SK-N-MC (cell line): ENCODE results near the gene GNA14.
"Not testable (repeated sequence)": the region's sequence is repeated elsewhere in the genome, so short reads cannot be mapped to it uniquely, and the experiment has no call there.

Experiments used
- DNase-seq: peaks from one replicate; pipeline ENCODE4 v3.0.0-alpha.2; 2011; ENCODE audit warnings: low read depth, low spot score
- H3K27ac ChIP-seq: fragments of 200-600 bp; sonication (generic); 2 replicates; pipeline ENCODE4 v1.5.1; 2016; ENCODE audit warnings: mixed run types
- H3K36me3 ChIP-seq: fragments of 200-600 bp; sonication (generic); 2 replicates; pipeline ENCODE4 v1.6.1; 2017; ENCODE audit warnings: antibody characterized with exemption, low read length, mixed read lengths; ENCODE audit not compliant: insufficient read depth
- H3K4me3 ChIP-seq: fragments of 200-600 bp; sonication (generic); 2 replicates; pipeline ENCODE4 v1.5.1; 2016
- H3K9ac ChIP-seq: fragments of 200-600 bp; sonication (generic); 2 replicates; pipeline ENCODE4 v1.8.0; 2017; ENCODE audit warnings: mixed run types, mixed read lengths; ENCODE audit not compliant: insufficient read length
- H3K9me3 ChIP-seq: fragments of 200-600 bp; sonication (generic); 2 replicates; pipeline ENCODE4 v1.6.1; 2017; ENCODE audit warnings: low read depth, mild to moderate bottlenecking, antibody characterized with exemption, low read length, moderate library complexity, mixed read lengths
- EZH2 ChIP-seq: fragments of 200-600 bp; sonication (generic); IDR thresholded peaks from one replicate; pipeline ENCODE4 v1.6.1; 2017; ENCODE audit warnings: antibody characterized with exemption
- FOXP2 ChIP-seq: optimal IDR thresholded peaks from 2 replicates; pipeline ENCODE3; 2011; ENCODE audit warnings: mild to moderate bottlenecking, moderate library complexity; ENCODE audit not compliant: insufficient read depth; ENCODE audit errors: extremely low read length, control extremely low read depth
- POLR2AphosphoS5 ChIP-seq: IDR thresholded peaks from 2 replicates; pipeline ENCODE4 v1.6.1; 2012; ENCODE audit warnings: mild to moderate bottlenecking, low read depth, low read length, borderline replicate concordance

The GNA14 gene

GRCh38 chr9:77586591-77586990 is 61.5 kb downstream of the GNA14 start:
- Histone ChIP-seq H3K9ac (no peak overlapping the region), H3K4me3 (no peak overlapping the region), H3K27ac (no peak overlapping the region), H3K36me3 (no peaks in the 10 kb centered on the region), H3K9me3 (no peaks in the 10 kb centered on the region)
- no peak for DNase-seq
- TF ChIP-seq EZH2 (no peak), POLR2AphosphoS5 (no peak), FOXP2 (no peak)

DNA sequence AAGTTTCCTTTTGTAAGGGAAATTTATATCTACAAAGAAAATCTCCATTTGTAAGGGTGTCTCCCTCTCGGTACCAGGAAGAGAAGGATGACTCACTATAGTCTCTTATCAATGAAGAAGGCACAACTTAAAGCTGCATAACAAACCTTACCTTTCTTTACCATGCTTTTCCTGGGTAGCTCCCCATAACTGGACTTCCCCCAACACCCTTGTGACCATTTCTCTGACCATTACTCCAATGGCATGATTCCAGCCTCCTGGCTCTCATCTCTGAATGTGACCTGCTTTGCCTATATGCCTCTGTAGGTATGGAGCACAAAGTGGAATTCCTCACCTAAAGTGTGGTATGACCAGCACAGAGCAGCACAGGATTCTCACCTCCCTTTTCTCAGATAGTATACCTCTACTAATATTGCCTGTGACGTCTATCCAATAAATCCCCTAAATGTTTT is 62.8 kb downstream of the GNA14 start:
- H3K4me3 ChIP-seq = no peak overlapping the region
- no peak overlapping the region for H3K27ac ChIP-seq
- H3K9ac ChIP-seq = no peak overlapping the region
- no peak for DNase-seq
- TF ChIP-seq POLR2AphosphoS5 (no peak), EZH2 (no peak), FOXP2 (no peak)
- no peaks in the 10 kb centered on the region for H3K9me3 ChIP-seq
- no peaks in the 10 kb centered on the region for H3K36me3 ChIP-seq

DNA sequence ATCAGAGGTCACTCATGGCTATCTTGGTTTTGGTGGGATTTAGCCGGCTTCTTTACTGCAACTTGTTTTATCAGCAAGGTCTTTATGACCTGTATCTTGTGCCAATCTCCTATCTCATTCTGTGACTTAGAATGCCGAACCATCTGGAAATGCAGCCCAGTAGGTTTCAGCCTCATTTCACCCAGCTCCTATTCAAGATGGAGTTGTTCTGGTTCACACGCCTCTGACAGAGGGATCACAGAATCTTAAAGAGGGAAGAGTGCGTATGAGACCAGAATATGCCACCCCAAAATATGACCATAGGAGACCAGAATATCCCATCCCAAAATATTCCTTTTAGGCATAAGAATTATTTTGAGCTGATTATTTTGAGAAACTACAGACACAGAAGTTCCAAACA is 63.2 kb downstream of the GNA14 start:
- not testable (repeated sequence) for H3K36me3 ChIP-seq, H3K9ac ChIP-seq, H3K4me3 ChIP-seq, H3K27ac ChIP-seq, H3K9me3 ChIP-seq, DNase-seq

DNA sequence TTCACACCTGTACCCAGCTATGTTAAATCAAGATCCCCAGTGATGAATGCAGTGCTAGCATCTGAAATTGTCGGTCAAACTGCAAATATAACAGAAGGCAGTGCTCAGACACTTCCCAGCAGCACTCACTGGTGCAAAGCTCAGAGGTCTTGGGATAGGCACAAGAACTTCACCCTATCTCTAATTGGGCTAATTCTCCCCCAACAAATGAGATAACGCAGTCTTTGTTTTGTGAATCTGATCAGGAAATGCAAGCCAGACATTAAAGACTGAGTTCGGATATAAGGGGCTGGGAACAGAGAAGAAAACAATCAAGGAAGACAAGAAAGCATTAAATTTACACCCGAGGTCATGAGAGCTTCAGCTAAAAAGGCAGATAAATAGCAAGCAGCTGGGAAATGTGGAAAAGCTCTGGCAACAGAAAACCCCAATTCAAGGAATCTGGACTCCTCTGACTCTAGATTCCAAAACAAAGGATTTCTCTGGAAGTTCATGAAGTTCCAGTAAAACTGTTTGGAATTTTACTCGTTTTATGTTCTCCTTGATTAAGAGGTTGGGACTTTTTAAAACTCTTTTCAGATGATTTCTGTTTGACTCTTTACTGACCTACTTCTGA is 65.1 kb downstream of the GNA14 start:
- Histone ChIP-seq H3K9ac (no peak overlapping the region), H3K4me3 (no peak overlapping the region), H3K9me3 (no peaks in the 10 kb centered on the region), H3K27ac (no peak overlapping the region), H3K36me3 (no peaks in the 10 kb centered on the region)
- TF ChIP-seq FOXP2 = no peak
- TF ChIP-seq POLR2AphosphoS5 = no peak
- no peak for TF ChIP-seq EZH2
- DNase-seq = no peak

DNA sequence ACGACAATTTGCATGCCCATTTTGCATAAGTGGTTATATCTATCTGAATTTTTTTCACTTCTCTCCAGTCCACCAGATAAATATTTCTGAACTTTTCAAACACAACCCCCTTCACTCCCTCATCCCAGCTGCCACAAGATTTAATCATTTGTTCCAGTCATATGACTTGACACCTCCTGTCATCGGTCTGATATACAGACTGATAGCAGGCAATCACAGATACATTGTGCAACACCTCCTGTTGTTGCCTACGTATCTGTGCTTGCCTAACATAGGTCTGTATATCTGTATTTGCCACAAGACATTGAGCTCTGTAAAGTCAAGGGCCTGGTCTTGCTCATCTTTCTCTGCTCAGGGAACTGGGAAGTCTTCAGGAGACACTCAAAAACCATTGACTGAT is 65.6 kb downstream of the GNA14 start:
- no peak overlapping the region for H3K27ac ChIP-seq
- H3K4me3 ChIP-seq = no peak overlapping the region
- no peaks in the 10 kb centered on the region for H3K9me3 ChIP-seq
- TF ChIP-seq EZH2 = no peak
- TF ChIP-seq FOXP2 = no peak
- TF ChIP-seq POLR2AphosphoS5 = no peak
- H3K9ac ChIP-seq = no peak overlapping the region
- no peaks in the 10 kb centered on the region for H3K36me3 ChIP-seq
- DNase-seq = no peak

DNA sequence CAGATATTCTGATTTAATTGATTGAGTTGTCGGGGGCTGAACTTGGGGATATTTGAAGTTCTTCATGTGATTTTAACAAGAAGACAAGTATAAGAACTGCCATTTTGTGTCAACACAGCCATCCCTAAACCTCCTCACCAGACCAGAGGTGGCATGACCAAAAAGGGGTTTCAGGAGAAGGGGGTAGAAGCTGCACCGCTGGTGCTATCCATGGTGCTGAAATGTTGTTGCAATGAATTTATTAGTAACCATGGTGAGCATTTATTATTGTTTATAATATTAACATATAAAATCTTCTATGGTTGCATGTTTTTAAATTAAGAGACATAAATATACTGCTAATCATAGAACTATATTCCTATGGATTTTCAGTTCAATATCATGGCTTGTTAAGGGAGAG is 72.3 kb downstream of the GNA14 start:
- H3K27ac ChIP-seq = no peak overlapping the region
- H3K9me3 ChIP-seq = no peaks in the 10 kb centered on the region
- no peak overlapping the region for H3K9ac ChIP-seq
- no peaks in the 10 kb centered on the region for H3K36me3 ChIP-seq
- TF ChIP-seq EZH2 = no peak
- no peak for TF ChIP-seq FOXP2
- no peak for TF ChIP-seq POLR2AphosphoS5
- H3K4me3 ChIP-seq = no peak overlapping the region
- peak; percentile 8 for DNase-seq

DNA sequence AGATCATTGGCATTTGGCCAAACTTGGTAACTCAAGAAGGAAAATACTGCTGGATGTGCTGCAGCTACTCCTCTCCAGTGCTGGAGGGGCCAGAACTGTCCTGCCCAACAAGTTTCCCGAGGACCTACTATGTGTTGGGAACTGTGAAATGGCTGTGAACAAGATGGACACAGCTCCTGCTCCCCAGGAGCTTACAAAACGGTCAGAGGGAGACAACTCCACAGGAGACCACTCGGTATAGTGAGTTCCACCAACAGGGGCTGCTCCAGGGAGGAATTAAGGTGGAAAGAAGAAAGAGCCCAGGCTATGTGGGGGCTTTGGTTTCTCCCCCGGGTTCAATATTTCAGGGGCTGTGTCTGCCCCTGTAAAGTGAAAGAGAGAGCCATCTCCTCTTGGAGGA is 78.8 kb downstream of the GNA14 start:
- no peak for TF ChIP-seq POLR2AphosphoS5
- no peak for TF ChIP-seq FOXP2
- no peak for TF ChIP-seq EZH2
- no peaks in the 10 kb centered on the region for H3K9me3 ChIP-seq
- no peak for DNase-seq
- no peak overlapping the region for H3K9ac ChIP-seq
- H3K36me3 ChIP-seq = no peaks in the 10 kb centered on the region
- no peak overlapping the region for H3K27ac ChIP-seq
- H3K4me3 ChIP-seq = no peak overlapping the region

DNA sequence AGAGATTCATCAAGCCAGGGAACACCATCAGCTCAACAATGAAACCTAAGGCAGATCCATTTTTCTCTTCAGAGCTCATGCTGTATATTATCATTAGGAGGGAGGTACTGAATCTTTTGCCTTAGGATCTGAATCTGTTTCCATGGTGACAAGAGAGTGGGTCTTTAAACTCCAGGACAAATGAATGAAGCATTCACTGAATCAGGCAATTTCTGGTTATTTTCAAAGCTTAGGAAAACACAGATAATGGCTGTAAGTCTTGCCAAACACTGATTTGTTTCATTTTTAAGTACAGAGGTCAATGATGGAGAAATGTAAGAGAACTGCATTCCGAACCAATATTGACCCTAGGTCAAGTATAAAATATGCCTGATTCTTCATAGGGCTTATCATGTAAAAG is 84.9 kb downstream of the GNA14 start:
- no peak for TF ChIP-seq EZH2
- TF ChIP-seq POLR2AphosphoS5 = no peak
- no peaks in the 10 kb centered on the region for H3K9me3 ChIP-seq
- no peak overlapping the region for H3K4me3 ChIP-seq
- H3K27ac ChIP-seq = no peak overlapping the region
- DNase-seq = no peak
- no peak overlapping the region for H3K9ac ChIP-seq
- no peaks in the 10 kb centered on the region for H3K36me3 ChIP-seq

DNA sequence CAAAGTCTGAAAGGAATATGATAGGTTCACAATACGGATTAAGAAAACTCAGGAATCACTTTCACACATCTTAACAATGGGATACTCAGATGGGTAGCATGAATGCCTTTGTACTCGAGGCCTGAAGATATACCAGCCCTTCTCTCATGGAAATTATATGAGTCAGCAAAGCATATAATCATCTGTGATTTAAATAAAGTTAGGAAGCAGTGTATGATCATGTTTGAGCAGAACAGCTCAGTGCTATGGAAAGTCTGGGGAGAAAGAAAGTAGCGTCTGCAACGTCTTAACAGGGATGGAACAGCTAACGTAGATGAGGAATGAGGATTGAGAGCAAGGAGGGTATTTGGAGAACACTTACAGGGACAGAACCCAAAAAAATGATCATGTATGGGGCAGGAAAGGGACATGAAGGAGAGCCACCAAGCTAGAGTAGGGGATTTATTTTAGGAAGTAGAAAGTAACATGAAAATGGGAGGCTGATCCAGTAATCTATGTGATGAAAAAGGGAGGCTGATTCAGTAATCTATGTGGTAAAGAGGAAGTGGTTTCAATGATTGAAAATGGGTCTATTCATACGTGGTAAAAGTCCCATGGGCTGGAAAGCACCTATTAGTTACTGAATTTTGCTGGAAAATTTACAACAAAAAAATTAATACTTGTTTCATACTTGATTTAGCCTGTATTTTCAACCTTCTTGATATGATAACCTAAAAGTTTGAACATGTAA is 85.9 kb downstream of the GNA14 start:
- Histone ChIP-seq H3K9me3 (no peaks in the 10 kb centered on the region), H3K4me3 (no peak overlapping the region), H3K36me3 (no peaks in the 10 kb centered on the region), H3K9ac (no peak overlapping the region), H3K27ac (no peak overlapping the region)
- TF ChIP-seq FOXP2 (no peak), POLR2AphosphoS5 (no peak), EZH2 (no peak)
- DNase-seq = no peak
